WTC11 (cell line): ENCODE results near the gene UBE2M.

ENCODE experiments used
- FOXJ3 ChIP-seq: sonication (generic); formaldehyde crosslinking; IDR thresholded peaks from 2 replicates; pipeline ENCODE4 v1.9.0; 2021; ENCODE audit warnings: missing genetic modification reagents, mild to moderate bottlenecking, borderline replicate concordance
- NFE2L1 ChIP-seq: sonication (generic); formaldehyde crosslinking; IDR thresholded peaks from 2 replicates; pipeline ENCODE4 v1.8.1; 2023; ENCODE audit warnings: missing genetic modification reagents
- NFYB ChIP-seq: sonication (generic); formaldehyde crosslinking; conservative IDR thresholded peaks from 2 replicates; pipeline ENCODE4 v1.8.0; 2022; ENCODE audit warnings: low read depth, missing genetic modification reagents
- TEAD4 ChIP-seq: sonication (generic); formaldehyde crosslinking; IDR thresholded peaks from 2 replicates; pipeline ENCODE4 v1.8.0; 2022; ENCODE audit warnings: mild to moderate bottlenecking, missing genetic modification reagents
- TF ChIP-seq, protein P1 (sequence below): fragments of 200-600 bp; IDR thresholded peaks from 2 replicates; pipeline ENCODE4 v1.8.0; 2022; ENCODE audit warnings: antibody characterized with exemption
- TF ChIP-seq, protein P2 (sequence below): sonication (generic); formaldehyde crosslinking; IDR thresholded peaks from 2 replicates; pipeline ENCODE4 v1.8.1; 2023; ENCODE audit warnings: mild to moderate bottlenecking, missing genetic modification reagents

DNA sequence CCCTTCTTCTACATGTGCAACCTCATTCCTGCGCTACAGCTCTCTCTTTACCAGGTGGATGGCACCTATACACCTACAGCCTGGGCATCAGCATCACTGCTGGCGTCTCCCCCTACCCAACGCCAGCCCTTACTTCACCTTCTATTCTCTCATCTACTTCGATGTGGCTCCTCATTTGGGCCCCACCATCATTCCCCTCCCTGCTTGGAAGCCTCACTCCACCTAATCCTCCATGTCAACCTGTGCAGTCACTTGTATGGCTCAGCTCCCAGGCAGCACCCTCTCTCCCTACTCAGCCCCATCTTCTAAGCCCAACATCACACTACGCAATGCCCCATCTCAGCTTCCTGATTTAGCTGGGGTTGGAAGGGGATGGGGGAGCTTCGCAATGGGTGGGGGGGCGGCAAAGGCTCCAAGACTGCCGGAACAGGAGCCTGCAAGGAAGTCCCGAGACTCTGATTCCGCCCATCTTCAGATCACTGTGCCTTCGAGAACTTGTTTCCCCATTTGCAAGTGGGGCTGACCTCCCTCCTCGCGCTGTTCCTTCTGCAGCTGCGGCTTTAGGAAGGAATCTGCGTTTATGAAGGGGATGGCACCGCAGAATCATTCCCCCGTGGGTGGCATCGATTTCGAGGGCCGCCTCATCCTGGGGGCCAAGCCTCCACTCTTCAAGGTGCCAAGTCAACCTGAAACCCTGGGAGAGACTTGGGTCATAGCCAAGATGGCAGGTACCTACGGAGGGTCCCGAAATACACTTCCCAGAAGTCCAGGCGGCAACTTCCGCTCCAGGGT, 13.8 kb upstream of the UBE2M start:
- no peak for TF ChIP-seq TEAD4
- no peak; the same call in 1 of the 2 replicates for TF ChIP-seq NFYB
- no peak for TF ChIP-seq FOXJ3
- TF ChIP-seq, protein P1, sequence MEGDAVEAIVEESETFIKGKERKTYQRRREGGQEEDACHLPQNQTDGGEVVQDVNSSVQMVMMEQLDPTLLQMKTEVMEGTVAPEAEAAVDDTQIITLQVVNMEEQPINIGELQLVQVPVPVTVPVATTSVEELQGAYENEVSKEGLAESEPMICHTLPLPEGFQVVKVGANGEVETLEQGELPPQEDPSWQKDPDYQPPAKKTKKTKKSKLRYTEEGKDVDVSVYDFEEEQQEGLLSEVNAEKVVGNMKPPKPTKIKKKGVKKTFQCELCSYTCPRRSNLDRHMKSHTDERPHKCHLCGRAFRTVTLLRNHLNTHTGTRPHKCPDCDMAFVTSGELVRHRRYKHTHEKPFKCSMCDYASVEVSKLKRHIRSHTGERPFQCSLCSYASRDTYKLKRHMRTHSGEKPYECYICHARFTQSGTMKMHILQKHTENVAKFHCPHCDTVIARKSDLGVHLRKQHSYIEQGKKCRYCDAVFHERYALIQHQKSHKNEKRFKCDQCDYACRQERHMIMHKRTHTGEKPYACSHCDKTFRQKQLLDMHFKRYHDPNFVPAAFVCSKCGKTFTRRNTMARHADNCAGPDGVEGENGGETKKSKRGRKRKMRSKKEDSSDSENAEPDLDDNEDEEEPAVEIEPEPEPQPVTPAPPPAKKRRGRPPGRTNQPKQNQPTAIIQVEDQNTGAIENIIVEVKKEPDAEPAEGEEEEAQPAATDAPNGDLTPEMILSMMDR, result no peak
- no peak for TF ChIP-seq NFE2L1 (CRISPR knock-in tag)
- TF ChIP-seq, protein P2, sequence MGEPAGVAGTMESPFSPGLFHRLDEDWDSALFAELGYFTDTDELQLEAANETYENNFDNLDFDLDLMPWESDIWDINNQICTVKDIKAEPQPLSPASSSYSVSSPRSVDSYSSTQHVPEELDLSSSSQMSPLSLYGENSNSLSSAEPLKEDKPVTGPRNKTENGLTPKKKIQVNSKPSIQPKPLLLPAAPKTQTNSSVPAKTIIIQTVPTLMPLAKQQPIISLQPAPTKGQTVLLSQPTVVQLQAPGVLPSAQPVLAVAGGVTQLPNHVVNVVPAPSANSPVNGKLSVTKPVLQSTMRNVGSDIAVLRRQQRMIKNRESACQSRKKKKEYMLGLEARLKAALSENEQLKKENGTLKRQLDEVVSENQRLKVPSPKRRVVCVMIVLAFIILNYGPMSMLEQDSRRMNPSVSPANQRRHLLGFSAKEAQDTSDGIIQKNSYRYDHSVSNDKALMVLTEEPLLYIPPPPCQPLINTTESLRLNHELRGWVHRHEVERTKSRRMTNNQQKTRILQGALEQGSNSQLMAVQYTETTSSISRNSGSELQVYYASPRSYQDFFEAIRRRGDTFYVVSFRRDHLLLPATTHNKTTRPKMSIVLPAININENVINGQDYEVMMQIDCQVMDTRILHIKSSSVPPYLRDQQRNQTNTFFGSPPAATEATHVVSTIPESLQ (CRISPR knock-in tag), result no peak
